ENCODE data around the gene DBNL.

DBNL gene

GRCh38 chr7:44057849-44058758 lies 13.6 kb downstream of the DBNL start:
- Mint-ChIP-seq H3K4me1 (peaks cover 6% of the 10 kb centered on the region), H3K27ac (peak overlapping the region; percentile 64), H3K4me3 (no peak overlapping the region), H3K36me3 (ENCODE audit: low read depth) (peaks cover 49% of the 10 kb centered on the region), H3K27me3 (ENCODE audit: low read depth, poor library complexity) (no peaks in the 10 kb centered on the region), H3K9me3 (no peaks in the 10 kb centered on the region)
- DNase-seq, result no peak
- no peak for TF ChIP-seq CTCF (IDR thresholded peaks at IDR 0.05)

GRCh38 chr7:44058759-44059218 lies 14.3 kb downstream of the DBNL start:
- peaks cover 13% of the 10 kb centered on the region for H3K4me1 Mint-ChIP-seq
- no peak overlapping the region for H3K27ac Mint-ChIP-seq
- H3K9me3 Mint-ChIP-seq, result no peaks in the 10 kb centered on the region
- no peak for DNase-seq
- no peak overlapping the region for H3K4me3 Mint-ChIP-seq
- no peak for TF ChIP-seq CTCF (IDR thresholded peaks at IDR 0.05)
- H3K36me3 Mint-ChIP-seq (ENCODE audit: low read depth), result peaks cover 46% of the 10 kb centered on the region
- H3K27me3 Mint-ChIP-seq (ENCODE audit: low read depth, poor library complexity), result no peaks in the 10 kb centered on the region

DNA sequence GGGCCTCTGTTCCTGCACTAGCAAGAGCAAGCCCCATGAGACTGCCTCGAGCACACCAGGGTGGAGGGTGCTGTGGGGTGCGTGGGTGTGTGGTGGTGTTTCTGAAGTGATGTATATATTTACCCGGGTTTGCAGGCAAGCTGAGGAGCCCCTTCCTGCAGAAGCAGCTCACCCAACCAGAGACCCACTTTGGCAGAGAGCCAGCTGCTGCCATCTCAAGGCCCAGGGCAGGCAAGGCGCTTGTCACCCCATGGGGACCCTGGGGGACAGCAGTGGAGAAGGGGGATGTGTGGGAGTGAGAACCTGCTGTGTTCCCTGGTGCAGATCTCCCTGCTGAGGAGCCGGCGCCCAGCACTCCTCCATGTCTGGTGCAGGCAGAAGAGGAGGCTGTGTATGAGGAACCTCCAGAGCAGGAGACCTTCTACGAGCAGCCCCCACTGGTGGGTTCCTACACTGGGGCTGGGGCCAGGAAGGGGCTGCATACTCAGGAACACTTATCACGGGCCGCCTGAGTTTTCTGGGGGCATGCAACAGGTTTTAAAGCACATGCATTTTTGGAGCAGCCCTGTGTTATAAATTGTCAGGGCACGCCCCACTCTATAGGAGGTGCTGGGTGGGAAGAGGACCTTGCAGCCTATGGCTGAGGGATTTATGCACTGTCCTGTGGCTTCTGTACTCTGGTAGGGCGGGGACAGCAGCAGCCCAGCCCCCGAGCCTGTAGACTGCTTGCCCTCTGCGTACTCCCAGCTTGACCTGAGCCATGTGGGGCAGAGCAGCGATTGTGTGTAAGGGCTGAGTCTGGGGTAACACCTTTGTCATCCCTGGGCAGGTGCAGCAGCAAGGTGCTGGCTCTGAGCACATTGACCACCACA lies 15.0 kb downstream of the DBNL start:
- no peak for DNase-seq
- H3K4me3 Mint-ChIP-seq, result no peak overlapping the region
- no peaks in the 10 kb centered on the region for H3K9me3 Mint-ChIP-seq
- H3K36me3 Mint-ChIP-seq (ENCODE audit: low read depth), result peaks cover 39% of the 10 kb centered on the region
- peaks cover 20% of the 10 kb centered on the region for H3K4me1 Mint-ChIP-seq
- no peaks in the 10 kb centered on the region for H3K27me3 Mint-ChIP-seq (ENCODE audit: low read depth, poor library complexity)
- H3K27ac Mint-ChIP-seq, result peak overlapping the region; percentile 74
- TF ChIP-seq CTCF (IDR thresholded peaks at IDR 0.05), result no peak

DNA sequence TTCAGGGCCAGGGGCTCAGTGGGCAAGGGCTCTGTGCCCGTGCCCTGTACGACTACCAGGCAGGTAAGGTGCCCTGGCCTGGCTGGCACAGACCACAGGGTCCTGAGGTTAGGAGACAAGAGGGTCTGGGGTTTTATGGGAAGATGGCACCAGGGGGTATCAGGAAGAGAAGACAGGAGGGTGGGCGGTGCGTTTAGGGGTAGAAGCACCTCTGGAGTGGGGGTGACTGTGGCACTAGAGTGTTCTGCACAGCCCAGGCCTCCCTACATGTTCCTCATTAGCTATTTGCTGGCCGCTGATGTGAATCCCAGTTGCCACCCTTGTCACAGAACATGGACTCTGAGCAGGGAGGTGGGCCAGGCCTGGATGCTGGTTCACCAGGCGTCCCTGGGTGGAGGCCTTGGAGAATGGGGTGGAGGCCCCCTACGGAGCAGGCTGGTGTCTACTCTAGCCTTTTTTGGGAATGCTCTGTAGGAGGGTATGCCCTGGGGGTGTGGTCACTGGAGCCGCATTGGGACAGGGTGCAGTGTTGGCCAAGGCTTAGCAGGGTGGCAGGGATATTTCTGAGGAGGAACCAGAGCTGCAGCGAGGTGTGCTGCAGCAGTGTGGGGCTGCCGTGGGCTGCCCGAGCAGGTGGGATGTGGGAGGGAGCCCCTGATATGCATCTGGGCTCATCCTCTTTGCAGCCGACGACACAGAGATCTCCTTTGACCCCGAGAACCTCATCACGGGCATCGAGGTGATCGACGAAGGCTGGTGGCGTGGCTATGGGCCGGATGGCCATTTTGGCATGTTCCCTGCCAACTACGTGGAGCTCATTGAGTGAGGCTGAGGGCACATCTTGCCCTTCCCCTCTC lies 15.8 kb downstream of the DBNL start:
- Mint-ChIP-seq H3K36me3 (ENCODE audit: low read depth) (peaks cover 30% of the 10 kb centered on the region), H3K9me3 (no peaks in the 10 kb centered on the region), H3K27me3 (ENCODE audit: low read depth, poor library complexity) (no peaks in the 10 kb centered on the region), H3K4me3 (no peak overlapping the region), H3K27ac (peak overlapping the region; percentile 74), H3K4me1 (peaks cover 24% of the 10 kb centered on the region)
- TF ChIP-seq CTCF (IDR thresholded peaks at IDR 0.05), result no peak
- DNase-seq, result no peak

GRCh38 chr7:44060948-44061644 lies 16.6 kb downstream of the DBNL start:
- no peaks in the 10 kb centered on the region for H3K27me3 Mint-ChIP-seq (ENCODE audit: low read depth, poor library complexity)
- DNase-seq, result no peak
- no peak overlapping the region for H3K4me3 Mint-ChIP-seq
- no peak for TF ChIP-seq CTCF (IDR thresholded peaks at IDR 0.05)
- H3K36me3 Mint-ChIP-seq (ENCODE audit: low read depth), result peaks cover 23% of the 10 kb centered on the region
- peaks cover 32% of the 10 kb centered on the region for H3K4me1 Mint-ChIP-seq
- H3K27ac Mint-ChIP-seq, result no peak overlapping the region
- H3K9me3 Mint-ChIP-seq, result no peaks in the 10 kb centered on the region

Measured in nephron progenitor cell (in vitro differentiated cells).